Measurements from ENCODE around the gene SPATA18.

Gene SPATA18

GRCh38 chr4:52107745-52108144 lies 56.6 kb downstream of the SPATA18 start:
- Histone ChIP-seq H3K27me3 (ENCODE audit: insufficient read depth, low read depth) (no peaks in the 10 kb centered on the region), H3K4me1 (ENCODE audit: low read depth, poor library complexity, severe bottlenecking) (no peaks in the 10 kb centered on the region), H3K4me3 (IDR thresholded peaks at IDR 0.05; ENCODE audit: insufficient read depth, low read depth, low read length) (no peak overlapping the region), H2AFZ (ENCODE audit: low read depth) (no peak overlapping the region), H4K20me1 (ENCODE audit: insufficient read depth) (no peaks in the 10 kb centered on the region), H3K79me2 (ENCODE audit: insufficient read depth, low read depth) (no peaks in the 10 kb centered on the region), H3K4me2 (no peak overlapping the region), H3K9ac (no peak overlapping the region), H3K36me3 (ENCODE audit: insufficient read depth) (no peaks in the 10 kb centered on the region), H3K27ac (no peak overlapping the region)
- TF ChIP-seq, protein P1, sequence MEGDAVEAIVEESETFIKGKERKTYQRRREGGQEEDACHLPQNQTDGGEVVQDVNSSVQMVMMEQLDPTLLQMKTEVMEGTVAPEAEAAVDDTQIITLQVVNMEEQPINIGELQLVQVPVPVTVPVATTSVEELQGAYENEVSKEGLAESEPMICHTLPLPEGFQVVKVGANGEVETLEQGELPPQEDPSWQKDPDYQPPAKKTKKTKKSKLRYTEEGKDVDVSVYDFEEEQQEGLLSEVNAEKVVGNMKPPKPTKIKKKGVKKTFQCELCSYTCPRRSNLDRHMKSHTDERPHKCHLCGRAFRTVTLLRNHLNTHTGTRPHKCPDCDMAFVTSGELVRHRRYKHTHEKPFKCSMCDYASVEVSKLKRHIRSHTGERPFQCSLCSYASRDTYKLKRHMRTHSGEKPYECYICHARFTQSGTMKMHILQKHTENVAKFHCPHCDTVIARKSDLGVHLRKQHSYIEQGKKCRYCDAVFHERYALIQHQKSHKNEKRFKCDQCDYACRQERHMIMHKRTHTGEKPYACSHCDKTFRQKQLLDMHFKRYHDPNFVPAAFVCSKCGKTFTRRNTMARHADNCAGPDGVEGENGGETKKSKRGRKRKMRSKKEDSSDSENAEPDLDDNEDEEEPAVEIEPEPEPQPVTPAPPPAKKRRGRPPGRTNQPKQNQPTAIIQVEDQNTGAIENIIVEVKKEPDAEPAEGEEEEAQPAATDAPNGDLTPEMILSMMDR (conservative IDR thresholded peaks at IDR 0.05; ENCODE audit: low read depth, low read length), result no peak

DNA sequence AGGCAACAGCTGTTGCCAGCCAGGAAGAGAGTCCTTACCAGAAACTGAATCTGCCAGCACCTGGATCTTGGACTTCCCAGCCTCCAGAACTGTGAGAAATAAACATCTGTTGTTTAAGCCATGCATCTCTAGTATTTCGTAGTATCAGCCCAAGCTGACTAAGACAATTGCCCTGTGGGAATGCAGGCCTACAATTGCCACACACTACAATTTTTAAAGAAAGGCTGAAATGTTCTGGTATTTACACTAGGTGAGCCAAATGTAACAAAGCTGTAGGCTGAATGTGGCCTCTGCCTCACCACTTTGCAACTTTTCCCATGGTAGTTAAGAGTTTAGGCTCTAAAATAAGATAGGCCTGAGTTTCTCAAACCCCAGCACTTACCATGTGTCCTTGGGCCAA lies 59.1 kb downstream of the SPATA18 start:
- TF ChIP-seq, protein P1 (conservative IDR thresholded peaks at IDR 0.05; ENCODE audit: low read depth, low read length), result no peak

GRCh38 chr4:52111995-52112394 lies 60.9 kb downstream of the SPATA18 start:
- Histone ChIP-seq H3K4me3 (IDR thresholded peaks at IDR 0.05; ENCODE audit: insufficient read depth, low read depth, low read length) (no peak overlapping the region), H3K36me3 (ENCODE audit: insufficient read depth) (no peaks in the 10 kb centered on the region), H3K27me3 (ENCODE audit: insufficient read depth, low read depth) (no peaks in the 10 kb centered on the region), H3K4me1 (ENCODE audit: low read depth, poor library complexity, severe bottlenecking) (no peaks in the 10 kb centered on the region), H3K27ac (no peak overlapping the region), H3K79me2 (ENCODE audit: insufficient read depth, low read depth) (no peaks in the 10 kb centered on the region), H4K20me1 (ENCODE audit: insufficient read depth) (no peaks in the 10 kb centered on the region), H2AFZ (ENCODE audit: low read depth) (no peak overlapping the region), H3K4me2 (no peak overlapping the region), H3K9ac (no peak overlapping the region)
- TF ChIP-seq, protein P1 (conservative IDR thresholded peaks at IDR 0.05; ENCODE audit: low read depth, low read length), result no peak

More for the DNA sequence above, 59.1 kb downstream of the SPATA18 start:
- Histone ChIP-seq H3K4me1 (ENCODE audit: low read depth, poor library complexity, severe bottlenecking) (no peaks in the 10 kb centered on the region), H3K27me3 (ENCODE audit: insufficient read depth, low read depth) (no peaks in the 10 kb centered on the region), H2AFZ (ENCODE audit: low read depth) (no peak overlapping the region), H4K20me1 (ENCODE audit: insufficient read depth) (no peaks in the 10 kb centered on the region), H3K4me3 (IDR thresholded peaks at IDR 0.05; ENCODE audit: insufficient read depth, low read depth, low read length) (no peak overlapping the region), H3K27ac (no peak overlapping the region), H3K4me2 (no peak overlapping the region), H3K36me3 (ENCODE audit: insufficient read depth) (no peaks in the 10 kb centered on the region), H3K79me2 (ENCODE audit: insufficient read depth, low read depth) (no peaks in the 10 kb centered on the region), H3K9ac (no peak overlapping the region)

GRCh38 chr4:52112411-52112810 lies 61.3 kb downstream of the SPATA18 start:
- no peaks in the 10 kb centered on the region for H3K79me2 ChIP-seq (ENCODE audit: insufficient read depth, low read depth)
- H3K27me3 ChIP-seq (ENCODE audit: insufficient read depth, low read depth), result no peaks in the 10 kb centered on the region
- H4K20me1 ChIP-seq (ENCODE audit: insufficient read depth), result no peaks in the 10 kb centered on the region
- no peak overlapping the region for H3K9ac ChIP-seq
- TF ChIP-seq, protein P1 (conservative IDR thresholded peaks at IDR 0.05; ENCODE audit: low read depth, low read length), result no peak
- H2AFZ ChIP-seq (ENCODE audit: low read depth), result no peak overlapping the region
- H3K4me2 ChIP-seq, result no peak overlapping the region
- no peak overlapping the region for H3K27ac ChIP-seq
- H3K4me1 ChIP-seq (ENCODE audit: low read depth, poor library complexity, severe bottlenecking), result no peaks in the 10 kb centered on the region
- H3K36me3 ChIP-seq (ENCODE audit: insufficient read depth), result no peaks in the 10 kb centered on the region
- no peak overlapping the region for H3K4me3 ChIP-seq (IDR thresholded peaks at IDR 0.05; ENCODE audit: insufficient read depth, low read depth, low read length)

Data from KMS-11 (cell line).